HG02852 (cell line): Measurements from ENCODE around the gene LELP1.
A peak's percentile ranks its signal among the peaks of the same experiment; 100 is the strongest.
"Not testable (repeated sequence)": the region's sequence is repeated elsewhere in the genome, so short reads cannot be mapped to it uniquely, and the experiment has no call there.

ENCODE experiments used
- ATAC-seq: cut with Tn5 transposase; IDR thresholded peaks from one replicate; pipeline ENCODE4 v1.9.1; 2021; ENCODE audit warnings: mild to moderate bottlenecking, moderate library complexity; ENCODE audit not compliant: unreplicated experiment

The LELP1 gene

DNA sequence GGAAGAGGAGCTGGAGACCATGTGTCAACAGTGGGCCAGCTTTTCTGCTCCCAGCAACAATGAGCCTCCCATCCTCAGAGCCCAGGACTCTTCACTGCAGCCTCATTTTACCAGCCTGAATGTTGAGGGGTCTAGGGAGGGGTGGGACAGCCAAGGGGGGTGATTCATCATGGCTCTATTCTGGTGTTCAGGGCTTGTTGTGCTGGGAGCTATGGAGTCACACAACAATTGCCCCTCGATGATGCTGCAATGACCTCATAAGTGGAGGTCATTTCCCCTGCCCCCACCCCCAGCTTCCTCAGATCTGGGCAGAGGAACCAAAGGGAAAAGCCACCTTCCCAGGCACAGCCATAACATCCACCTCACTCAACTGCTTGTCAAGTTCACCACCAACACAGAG is at the start of gene LELP1:
TSS of gene LELP1 (plus strand) at position 301 of the 400 bp plus-strand sequence. CDS start 1,278 bp downstream, outside the sequence.
- no peak for ATAC-seq

DNA sequence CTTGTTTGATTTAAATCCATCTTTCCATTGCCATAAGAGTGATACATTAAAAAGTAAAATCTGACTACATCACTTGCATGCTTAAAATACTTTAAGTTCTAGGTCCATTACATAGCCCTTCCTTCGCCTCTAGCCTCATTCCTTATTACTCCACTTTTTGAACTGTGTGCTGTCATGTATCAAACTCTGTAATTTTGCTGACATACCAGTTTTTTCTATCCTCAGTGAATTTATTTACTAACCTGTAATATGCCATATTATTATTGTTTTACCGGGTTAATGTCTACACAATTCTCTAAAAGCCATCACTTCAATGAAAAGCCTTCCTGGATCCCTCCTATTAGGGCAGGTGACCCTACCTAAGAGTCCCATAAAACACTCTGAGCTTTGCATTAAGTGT is 47.7 kb upstream of the LELP1 start:
- ATAC-seq: no peak

DNA sequence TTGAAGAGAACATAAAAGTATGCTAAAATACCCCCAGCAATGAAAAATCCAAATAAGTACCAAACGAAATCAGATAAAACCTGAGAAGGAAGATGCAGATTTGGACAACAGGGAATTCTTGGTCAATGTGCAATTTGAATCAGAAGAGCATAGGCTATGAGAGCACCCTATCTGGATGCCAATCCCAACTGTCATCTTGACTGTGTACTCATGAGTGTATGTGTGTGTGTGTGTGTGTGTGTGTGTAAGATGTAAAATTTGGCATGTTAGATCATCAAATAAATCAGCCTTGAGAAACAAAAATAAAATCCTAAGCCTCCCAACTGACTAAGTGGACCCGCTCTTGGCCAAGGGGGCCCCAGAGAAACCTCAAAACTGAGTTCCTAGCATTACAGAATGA is 34.5 kb upstream of the LELP1 start:
- ATAC-seq: no peak

DNA sequence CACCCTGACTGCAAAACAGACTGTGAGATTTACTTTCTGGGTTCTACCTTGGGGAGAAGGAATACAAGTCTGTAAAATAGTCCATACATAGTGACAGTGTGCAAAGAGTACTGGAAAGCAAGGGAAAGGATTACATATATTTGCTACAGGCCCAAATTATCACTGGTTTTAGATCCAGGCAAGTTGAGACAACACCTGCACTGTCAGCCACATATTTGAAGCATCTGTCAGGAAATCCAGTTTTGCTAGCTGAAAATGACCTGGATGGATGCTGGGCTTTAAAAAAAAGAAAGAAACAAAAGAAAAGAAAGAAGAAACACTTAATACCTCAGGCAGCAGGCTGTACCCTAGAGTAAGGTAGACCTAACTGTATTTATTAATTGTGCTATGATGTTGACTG is 28.6 kb upstream of the LELP1 start:
- no peak for ATAC-seq

DNA sequence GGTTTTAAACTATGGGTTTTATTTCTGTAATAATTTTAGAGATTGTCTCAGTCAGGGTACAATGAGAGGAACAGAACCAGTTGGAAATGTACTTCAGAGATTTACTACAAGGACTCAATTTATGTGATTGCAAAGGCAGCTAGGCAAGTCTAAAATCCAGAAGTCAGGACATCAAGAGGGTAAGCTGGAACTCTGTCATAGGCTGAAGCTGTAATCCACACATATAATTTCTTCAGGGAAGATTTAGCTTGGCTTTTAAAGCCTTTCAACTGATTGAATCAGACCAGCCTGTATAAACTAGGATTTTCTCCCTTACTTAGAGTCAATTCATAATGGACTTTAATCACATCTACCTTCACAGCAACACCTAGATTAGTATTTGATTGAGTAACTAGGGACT is 24.3 kb upstream of the LELP1 start:
- ATAC-seq: no peak

DNA sequence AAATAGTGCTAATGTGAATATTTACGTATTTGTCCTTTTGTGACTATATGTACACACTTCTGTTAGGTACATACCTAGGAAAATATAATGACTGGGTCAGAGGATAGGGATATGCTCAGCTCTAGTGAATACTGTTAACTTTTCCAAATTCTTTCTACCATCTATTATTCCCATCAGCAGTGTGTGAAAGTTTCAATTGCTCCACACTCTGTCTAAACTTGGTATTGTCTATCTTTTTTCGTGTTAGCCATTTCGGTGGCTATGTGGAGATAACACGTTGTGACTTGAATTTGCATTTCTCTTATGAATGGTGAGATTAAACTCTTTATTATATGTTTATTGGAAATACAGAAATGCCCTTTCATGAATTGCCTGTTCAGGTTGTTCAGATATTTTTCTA is 22.7 kb upstream of the LELP1 start:
- ATAC-seq: no peak

DNA sequence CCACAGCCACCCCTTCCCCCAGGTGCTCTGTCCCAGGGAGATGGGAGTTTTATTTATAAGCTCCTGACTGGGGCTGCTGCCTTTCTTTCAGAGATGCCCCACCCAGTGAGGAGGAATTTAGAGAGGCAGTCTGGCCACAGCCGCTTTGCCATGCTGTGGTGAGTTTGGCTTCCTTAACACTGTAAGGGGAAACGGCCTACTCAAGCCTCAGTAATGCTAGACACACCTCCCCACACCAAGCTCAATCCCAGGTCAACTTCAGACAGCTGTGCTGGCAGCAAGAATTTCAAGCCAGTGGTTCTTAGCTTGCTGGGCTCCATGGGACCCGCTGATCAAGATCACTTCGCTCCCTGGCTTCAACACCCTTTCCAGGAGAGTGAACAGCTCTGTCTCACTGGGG is 14.9 kb upstream of the LELP1 start:
- not testable (repeated sequence) for ATAC-seq

DNA sequence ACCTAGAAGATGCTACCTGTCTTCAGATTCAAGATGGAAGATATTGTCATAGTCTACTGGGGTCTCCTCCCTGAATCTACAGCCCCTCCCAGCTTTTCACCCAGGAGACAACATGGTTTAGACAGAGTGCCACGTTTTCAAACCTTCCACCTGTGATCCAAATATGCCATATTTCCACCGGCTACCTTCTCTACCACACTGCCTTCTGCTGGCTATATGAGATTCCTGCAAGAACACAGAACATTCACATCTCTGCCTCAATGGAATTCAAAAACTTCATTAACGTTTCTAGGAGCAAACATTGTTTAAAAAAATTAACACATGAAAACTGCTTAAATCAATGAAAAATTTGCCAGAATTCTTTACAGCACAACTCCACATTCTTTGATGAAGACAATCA is 12.9 kb upstream of the LELP1 start:
- no peak for ATAC-seq

DNA sequence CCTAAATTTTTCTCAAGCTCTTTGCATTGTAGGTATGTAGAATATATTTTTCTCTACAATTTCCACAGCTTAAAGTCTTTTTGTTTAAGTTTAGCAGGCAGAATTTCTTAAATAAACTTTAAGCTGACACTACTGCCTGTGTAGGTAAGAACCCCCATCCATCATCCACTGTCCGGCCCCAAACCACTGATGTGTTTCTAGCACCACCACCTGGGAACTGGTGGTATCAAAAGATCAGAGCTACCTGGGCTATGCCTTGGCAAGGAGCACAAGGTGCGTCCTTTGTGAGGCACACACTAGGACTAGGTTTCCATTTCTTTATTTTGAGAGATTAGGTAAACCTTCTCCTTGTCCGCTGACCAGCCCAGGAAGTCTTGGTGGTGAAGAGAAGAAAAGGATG is 10.5 kb upstream of the LELP1 start:
- ATAC-seq: no peak

DNA sequence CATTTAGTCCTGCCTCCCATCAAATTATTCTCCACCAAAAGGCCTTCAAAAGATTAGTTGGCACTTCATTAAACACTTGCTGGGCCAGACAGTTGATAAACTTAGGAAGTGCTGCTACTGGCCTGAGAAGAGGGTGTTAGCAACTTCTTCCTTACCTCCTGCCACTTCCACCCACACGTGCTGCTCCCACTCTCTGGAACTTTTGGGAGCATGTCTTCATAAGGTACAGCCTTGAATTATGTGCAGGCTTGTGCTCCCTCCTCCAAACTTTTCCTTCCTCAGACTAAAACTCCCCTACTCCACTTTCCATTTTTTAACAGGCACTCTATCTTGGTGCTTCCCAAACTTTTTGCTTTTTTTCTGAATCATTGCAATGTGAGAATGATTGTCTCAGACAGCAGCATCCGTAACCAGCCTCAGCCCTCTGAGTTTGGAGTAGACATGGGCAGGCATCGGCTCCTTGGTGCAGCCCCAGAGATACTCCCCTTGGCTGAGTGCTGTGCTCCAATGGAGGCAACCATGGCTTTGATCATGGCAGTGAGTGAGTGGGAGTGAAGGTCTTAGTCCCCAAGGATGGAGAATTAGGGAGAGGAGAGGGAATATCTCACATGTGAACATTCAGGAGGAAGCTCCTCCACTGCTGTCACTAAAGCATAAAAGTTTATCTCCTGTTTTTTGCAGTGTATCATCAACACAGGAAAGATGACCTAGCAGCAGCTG is 8.7 kb upstream of the LELP1 start:
- ATAC-seq: no peak

DNA sequence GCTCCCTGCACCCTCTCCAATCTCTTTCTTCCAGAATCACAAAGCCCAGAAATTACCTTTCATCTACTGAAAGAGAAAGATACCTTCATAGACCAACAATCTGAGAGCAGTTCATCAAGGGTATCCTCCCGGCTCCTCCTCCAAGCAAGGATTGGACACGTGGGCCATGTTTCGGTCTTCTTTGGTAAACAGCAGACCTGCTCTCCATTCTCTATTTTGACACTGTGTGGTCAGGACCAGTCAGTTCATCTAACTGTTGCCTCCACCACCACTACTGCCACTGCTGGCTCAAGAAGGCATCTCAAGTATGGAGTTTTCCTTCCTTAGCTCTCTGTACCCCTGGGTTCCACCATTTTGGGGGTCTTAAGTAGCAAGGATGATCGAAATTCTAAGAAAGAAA is 8.0 kb upstream of the LELP1 start:
- ATAC-seq: no peak

DNA sequence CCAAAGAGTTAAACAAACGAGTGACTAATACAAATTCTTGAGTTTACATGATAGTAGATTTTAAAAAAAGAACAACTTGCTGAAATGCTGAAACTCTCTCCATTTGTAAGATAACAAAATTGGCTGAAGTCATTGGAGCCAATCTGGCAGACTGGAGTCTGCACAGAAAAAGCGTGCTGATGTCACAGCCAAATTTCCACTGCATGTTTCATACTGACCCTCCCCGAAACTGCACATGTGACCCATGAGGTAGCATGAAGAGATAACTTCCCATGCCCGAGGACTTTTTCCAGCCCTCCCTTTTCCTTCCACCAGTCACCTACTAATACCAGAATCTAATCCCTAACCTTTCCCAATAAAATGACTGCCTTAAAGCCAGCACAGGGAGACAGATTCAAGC is 1.2 kb upstream of the LELP1 start:
- ATAC-seq: no peak

DNA sequence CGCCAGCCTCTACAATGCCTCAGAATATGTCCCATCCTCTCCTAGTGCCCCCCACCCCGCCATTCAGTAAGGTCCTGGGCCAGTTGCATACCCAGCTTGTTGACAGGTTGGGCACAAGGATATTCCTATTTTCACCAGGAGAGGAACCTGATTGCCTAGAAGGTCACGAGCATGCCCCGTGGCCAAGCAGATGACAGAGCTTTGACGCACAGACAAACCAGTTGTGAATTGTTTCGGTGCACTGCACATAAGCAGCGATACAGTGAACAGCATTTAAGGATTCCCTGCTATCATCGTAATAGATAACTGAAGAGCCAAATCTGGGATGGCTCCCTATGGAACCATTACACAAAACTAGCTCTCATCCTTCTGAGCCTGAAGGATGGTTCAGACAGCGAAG is 3.4 kb downstream of the LELP1 start:
- ATAC-seq: no peak

DNA sequence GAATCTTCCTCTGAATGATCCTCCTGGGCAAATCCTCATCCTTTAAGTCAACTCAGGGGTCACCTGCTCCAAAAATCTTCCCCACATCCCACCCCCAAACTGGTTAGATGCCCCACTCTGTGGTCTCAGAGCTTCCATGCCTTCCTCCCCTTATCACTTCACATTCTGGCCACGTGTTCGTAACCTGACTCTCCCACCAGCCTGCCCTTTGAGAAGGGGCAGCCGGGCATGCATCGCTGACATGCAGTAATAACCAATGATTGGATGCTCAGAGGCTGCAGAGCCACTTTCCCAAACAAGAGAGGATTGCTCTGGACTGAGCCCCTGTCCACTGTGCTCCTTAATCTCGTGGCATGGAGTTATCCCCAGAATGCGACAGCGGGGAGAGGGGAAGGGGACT is 7.0 kb downstream of the LELP1 start:
- no peak for ATAC-seq

DNA sequence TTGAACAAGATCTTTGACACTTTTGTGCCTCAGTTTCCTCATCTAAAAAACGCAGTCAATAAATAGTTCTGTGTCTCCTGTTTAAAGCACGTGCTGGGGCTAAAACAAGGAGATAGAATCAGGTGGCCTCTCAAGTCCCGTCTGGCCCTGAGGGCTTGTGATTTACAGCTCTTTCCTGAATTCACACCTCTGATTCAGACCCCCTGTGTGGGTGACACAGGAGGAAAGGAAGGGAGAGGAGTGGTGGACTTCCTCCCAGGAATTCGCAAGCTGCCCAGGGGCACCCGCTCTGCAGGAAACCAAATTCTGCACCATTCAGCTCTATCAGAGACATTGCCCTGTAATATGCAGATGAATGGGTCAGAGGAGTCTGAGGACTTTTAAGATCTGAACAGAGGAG is 9.0 kb downstream of the LELP1 start:
- no peak for ATAC-seq

DNA sequence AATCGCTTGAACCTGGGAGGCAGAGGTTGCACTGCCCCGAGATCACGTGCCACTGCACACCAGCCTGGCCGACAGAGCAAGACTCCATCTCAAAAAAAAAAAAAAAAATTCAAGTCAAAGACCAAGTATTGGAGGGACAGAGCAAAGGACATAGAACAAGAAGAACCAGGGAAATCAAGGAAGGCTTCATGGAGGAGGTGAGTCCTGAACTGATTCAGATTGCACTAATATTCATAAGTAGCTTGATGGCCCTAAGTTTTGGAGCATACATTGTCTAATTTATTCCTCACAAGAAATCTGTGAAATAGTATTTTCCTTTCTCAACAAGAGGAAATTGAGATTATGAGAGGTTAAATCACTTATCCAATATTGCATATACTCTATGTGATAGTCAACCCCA is 10.3 kb downstream of the LELP1 start:
- no peak for ATAC-seq

DNA sequence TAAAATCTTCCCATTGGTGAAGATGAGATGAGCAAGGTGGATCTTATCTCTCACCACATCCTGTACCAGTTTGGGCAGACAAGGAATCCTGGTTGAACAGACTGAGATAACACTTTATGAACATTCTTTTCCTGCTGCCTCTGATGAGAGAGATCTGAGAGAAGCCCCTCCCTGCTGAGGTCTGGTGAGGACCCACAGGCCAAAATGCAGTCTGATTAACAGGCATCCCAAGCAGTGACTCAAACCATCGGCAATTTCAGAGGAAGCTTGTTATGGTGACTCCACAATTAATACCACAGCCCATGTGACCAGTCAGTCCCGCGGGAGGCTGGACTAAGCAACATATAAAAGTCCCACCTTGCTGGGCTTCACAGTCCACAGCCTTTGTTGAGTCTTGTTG is 14.0 kb downstream of the LELP1 start, which contains the start of gene PRR9:
TSS of gene PRR9 (plus strand) at position 373 of the 400 bp plus-strand sequence. CDS start 561 bp downstream, outside the sequence.
- ATAC-seq: no peak

DNA sequence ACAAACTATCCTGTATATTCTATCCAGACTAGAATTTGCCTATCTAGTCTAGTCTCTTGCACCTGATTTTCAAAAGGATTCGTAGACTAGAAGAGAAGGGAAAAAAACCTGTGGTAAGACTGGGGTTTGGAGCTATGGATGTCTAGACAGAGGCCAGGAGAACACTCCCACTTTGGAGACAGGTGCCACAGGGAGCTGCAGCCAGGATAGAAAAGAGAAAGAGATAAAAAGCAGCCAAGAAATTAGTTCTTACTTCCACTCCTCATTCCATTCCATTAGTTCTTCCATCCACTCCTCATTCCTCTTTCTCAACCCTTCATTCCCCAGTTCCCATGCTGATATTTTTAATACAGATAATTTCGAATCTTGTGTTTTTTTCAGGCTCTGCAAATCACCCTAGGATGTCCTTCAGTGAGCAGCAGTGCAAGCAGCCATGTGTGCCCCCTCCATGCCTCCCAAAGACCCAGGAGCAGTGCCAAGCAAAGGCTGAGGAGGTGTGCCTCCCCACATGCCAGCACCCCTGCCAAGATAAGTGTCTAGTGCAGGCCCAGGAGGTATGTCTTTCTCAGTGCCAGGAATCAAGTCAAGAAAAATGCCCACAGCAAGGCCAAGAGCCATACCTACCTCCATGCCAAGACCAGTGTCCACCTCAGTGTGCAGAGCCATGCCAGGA is 14.7 kb downstream of the LELP1 start:
- no peak for ATAC-seq

DNA sequence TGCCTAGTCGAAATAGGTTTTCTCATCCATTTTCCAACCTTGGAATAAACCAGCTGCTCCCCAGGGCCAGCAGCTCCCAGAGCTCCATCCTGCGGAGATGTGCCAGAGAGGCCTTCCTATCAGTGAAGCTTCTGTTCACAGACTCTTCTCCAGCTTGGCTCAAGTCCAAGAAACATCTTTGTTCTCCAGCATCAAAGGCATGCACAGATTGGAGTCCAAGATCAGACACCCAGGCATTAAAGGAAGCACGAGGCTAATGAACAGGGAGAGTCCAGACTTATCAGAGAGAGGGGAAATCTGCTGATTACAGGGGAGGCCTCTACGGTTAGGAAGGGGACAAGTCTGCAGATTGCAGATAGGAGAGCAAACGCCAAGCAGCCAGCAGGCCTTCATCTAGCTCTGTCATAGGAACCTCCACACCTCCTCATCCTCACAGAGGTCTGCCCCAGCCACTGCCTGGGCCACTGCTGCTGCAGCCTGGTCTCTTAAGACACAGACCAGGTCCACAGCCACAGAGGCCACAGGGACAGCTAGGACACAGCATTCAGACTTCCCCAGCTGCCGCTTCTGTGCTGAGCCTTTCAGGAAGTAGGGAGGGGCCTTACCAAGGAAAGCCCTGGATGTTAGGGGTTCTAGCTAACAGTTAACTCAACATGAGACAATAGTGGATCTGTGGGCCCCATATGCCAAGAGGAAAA is 17.5 kb downstream of the LELP1 start:
- ATAC-seq: no peak

DNA sequence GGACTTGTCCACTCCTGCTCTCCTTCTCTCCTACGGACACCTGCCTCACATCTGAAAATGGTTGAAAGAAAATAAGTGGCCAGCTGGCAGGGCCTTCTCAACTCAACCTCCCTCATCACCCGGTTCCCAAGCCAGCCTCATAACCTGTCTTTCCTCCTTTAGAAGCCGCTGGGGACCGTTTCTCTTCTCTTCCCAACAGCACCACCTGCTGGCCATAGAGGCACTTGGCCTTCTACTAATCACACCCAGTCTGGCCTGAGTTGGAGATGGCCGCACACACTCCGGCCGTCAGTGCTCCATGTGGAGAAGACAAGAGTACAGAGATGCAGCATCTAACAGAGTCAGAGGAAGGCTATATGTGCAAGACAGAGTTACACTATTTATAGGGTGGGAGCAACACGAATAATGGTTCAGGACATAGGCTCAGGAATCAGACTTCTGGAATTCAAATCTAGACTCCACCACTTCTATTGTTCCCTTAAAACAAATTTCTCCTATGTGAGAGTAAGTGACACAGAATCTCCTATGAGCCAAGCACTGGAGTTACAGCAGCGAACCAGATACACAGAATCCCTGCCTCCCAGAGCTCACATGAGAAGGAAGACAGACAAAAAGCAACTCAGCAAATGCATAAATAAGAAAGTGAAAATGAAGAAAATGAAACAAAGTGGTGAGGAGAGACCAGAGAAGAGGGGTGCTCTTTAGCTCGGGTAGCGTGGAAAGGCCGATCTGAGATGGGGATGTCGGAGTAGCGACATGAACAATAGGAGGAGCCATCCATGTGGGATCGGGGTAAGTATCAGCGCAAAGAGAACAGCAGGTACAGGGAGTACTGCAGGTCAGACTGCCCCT is 20.0 kb downstream of the LELP1 start:
- ATAC-seq: peak; percentile 61

DNA sequence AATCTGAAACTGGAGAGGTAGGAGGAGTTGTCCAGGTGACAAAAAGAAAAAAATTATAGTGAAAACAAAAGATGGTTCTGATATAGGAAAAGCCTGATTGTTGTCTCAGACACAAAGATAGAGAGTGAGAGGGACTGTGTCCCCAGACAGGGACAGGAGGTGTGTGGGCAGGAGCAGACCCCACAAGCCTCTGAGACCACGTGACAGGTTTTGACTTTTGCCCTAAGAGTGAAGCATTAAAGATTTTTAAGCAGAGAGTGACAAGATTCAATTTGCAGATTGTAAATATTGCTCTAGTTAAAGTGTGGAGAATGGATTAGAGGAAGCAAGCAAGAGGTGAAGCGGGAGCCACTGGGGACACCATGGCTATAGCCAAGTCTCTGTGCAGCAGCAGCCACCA is 24.6 kb downstream of the LELP1 start:
- no peak for ATAC-seq
